HEK293 (cell line): Measurements from ENCODE around the gene PUDP.

ENCODE experiments used
- CTCF ChIA-PET: fragments of 350-600 bp; formaldehyde crosslinking; extraction: SDS; loops from one replicate; lab custom pipeline; 2021; ENCODE audit warnings: antibody characterized with exemption; lab: Yijun Ruan, JAX
- POLR2A ChIA-PET: fragments of 300-600 bp; formaldehyde crosslinking; extraction: SDS; loops from one replicate; lab custom pipeline; 2020; ENCODE audit warnings: antibody characterized with exemption, inconsistent platforms; lab: Yijun Ruan, JAX
- H3K27ac ChIP-seq: fragments of 200-500 bp; sonication (Bioruptor generic); 2 replicates; pipeline ENCODE4 v1.5.1; 2014; ENCODE audit warnings: low read depth, low read length, control low read depth, inconsistent platforms; ENCODE audit errors: extremely low read depth
- H3K36me3 ChIP-seq, 2 experiments: fragments of 200-500 bp in 1 of 2; sonication (Bioruptor generic) in 1 of 2; 1 replicate in 1 of 2; 2 replicates in 1 of 2; pipeline ENCODE4 v1.5.1; 2014 to 2017; ENCODE audit warnings: inconsistent platforms in 2 of 2, low read length in 2 of 2; ENCODE audit not compliant: control insufficient read depth in 2 of 2, insufficient read depth in 1 of 2
- H3K4me1 ChIP-seq: fragments of 200-500 bp; sonication (Bioruptor generic); 2 replicates; pipeline ENCODE4 v1.5.1; 2014; ENCODE audit warnings: mild to moderate bottlenecking, low read length, inconsistent platforms; ENCODE audit not compliant: control insufficient read depth, insufficient read depth
- H3K4me3 ChIP-seq: 2 replicates; pipeline ENCODE4 v1.5.1; 2011; ENCODE audit warnings: low read depth, mild to moderate bottlenecking, control low read depth, low read length, moderate library complexity
- H3K9me3 ChIP-seq: fragments of 200-500 bp; sonication (Bioruptor generic); 2 replicates; pipeline ENCODE4 v1.5.1; 2014; ENCODE audit warnings: low read depth, low read length, inconsistent platforms; ENCODE audit not compliant: control insufficient read depth, insufficient read depth
- GLI4 ChIP-seq: fragments of 450-650 bp; formaldehyde crosslinking; IDR thresholded peaks from 2 replicates; pipeline ENCODE4 v1.5.1; 2016; ENCODE audit warnings: missing biosample characterization, missing genetic modification characterization
- MZF1 ChIP-seq: fragments of 450-650 bp; formaldehyde crosslinking; IDR thresholded peaks from 2 replicates; pipeline ENCODE4 v1.5.1; 2017; ENCODE audit warnings: missing biosample characterization, missing genetic modification characterization, borderline replicate concordance
- REPIN1 ChIP-seq: fragments of 450-650 bp; formaldehyde crosslinking; IDR thresholded peaks from 2 replicates; pipeline ENCODE4 v1.5.1; 2017; ENCODE audit warnings: missing biosample characterization, missing genetic modification characterization, low read depth
- ZBTB1 ChIP-seq: fragments of 450-650 bp; formaldehyde crosslinking; IDR thresholded peaks from 2 replicates; pipeline ENCODE4 v1.5.1; 2016; ENCODE audit warnings: missing biosample characterization, missing genetic modification characterization
- ZFP41 ChIP-seq: fragments of 450-650 bp; formaldehyde crosslinking; IDR thresholded peaks from 2 replicates; pipeline ENCODE4 v1.5.1; 2016; ENCODE audit warnings: missing biosample characterization, missing genetic modification characterization, borderline replicate concordance
- ZFP69B ChIP-seq: fragments of 450-650 bp; formaldehyde crosslinking; IDR thresholded peaks from 2 replicates; pipeline ENCODE4 v1.5.1; 2016; ENCODE audit warnings: missing biosample characterization, missing genetic modification characterization
- ZNF146 ChIP-seq: fragments of 450-650 bp; formaldehyde crosslinking; IDR thresholded peaks from 2 replicates; pipeline ENCODE4 v1.5.1; 2016; ENCODE audit warnings: missing biosample characterization, missing genetic modification characterization
- ZNF202 ChIP-seq: fragments of 450-650 bp; formaldehyde crosslinking; IDR thresholded peaks from 2 replicates; pipeline ENCODE4 v1.5.1; 2016; ENCODE audit warnings: missing biosample characterization, missing genetic modification characterization, borderline replicate concordance
- ZNF239 ChIP-seq: fragments of 450-650 bp; formaldehyde crosslinking; IDR thresholded peaks from 2 replicates; pipeline ENCODE4 v1.5.1; 2016; ENCODE audit warnings: missing biosample characterization, missing genetic modification characterization
- ZNF335 ChIP-seq: fragments of 450-650 bp; formaldehyde crosslinking; conservative IDR thresholded peaks from 2 replicates; pipeline ENCODE4 v1.5.1; 2016; ENCODE audit warnings: missing biosample characterization, missing genetic modification characterization
- ZNF585B ChIP-seq: fragments of 450-650 bp; formaldehyde crosslinking; IDR thresholded peaks from 2 replicates; pipeline ENCODE4 v1.5.1; 2016; ENCODE audit warnings: missing biosample characterization, missing genetic modification characterization
- ZNF600 ChIP-seq: fragments of 450-650 bp; formaldehyde crosslinking; IDR thresholded peaks from 2 replicates; pipeline ENCODE4 v1.5.1; 2016; ENCODE audit warnings: missing biosample characterization, missing genetic modification characterization
- ZNF658 ChIP-seq: fragments of 450-650 bp; formaldehyde crosslinking; IDR thresholded peaks from 2 replicates; pipeline ENCODE4; 2016; ENCODE audit warnings: missing biosample characterization, missing genetic modification characterization
- ZNF660 ChIP-seq: fragments of 450-650 bp; IDR thresholded peaks from 2 replicates; pipeline ENCODE4 v1.5.1; 2018; ENCODE audit warnings: missing biosample characterization, mild to moderate bottlenecking, missing genetic modification characterization
- ZNF777 ChIP-seq: fragments of 450-650 bp; formaldehyde crosslinking; IDR thresholded peaks from 2 replicates; pipeline ENCODE4 v1.5.1; 2017; ENCODE audit warnings: missing biosample characterization, missing genetic modification characterization, borderline replicate concordance
- ZNF837 ChIP-seq: fragments of 450-650 bp; formaldehyde crosslinking; IDR thresholded peaks from 2 replicates; pipeline ENCODE4 v1.5.1; 2016; ENCODE audit warnings: missing biosample characterization, missing genetic modification characterization
- ZSCAN23 ChIP-seq: fragments of 450-650 bp; formaldehyde crosslinking; IDR thresholded peaks from 2 replicates; pipeline ENCODE4 v1.5.1; 2016; ENCODE audit warnings: missing biosample characterization, missing genetic modification characterization
- TF ChIP-seq, protein P1 (sequence below): fragments of 450-650 bp; formaldehyde crosslinking; IDR thresholded peaks from 2 replicates; pipeline ENCODE4 v1.5.1; 2016; ENCODE audit warnings: missing biosample characterization, missing genetic modification characterization
- TF ChIP-seq, protein P2 (sequence below): fragments of 450-650 bp; IDR thresholded peaks from 2 replicates; pipeline ENCODE4 v1.5.1; 2018; ENCODE audit warnings: missing biosample characterization, missing genetic modification characterization
- TF ChIP-seq, protein P3 (sequence below): fragments of 450-650 bp; formaldehyde crosslinking; IDR thresholded peaks from 2 replicates; pipeline ENCODE4 v1.5.1; 2016; ENCODE audit warnings: missing biosample characterization, missing genetic modification characterization
- TF ChIP-seq, protein P4 (sequence below): fragments of 450-650 bp; formaldehyde crosslinking; IDR thresholded peaks from 2 replicates; pipeline ENCODE4 v1.5.1; 2016; ENCODE audit warnings: missing biosample characterization, missing genetic modification characterization

The PUDP gene

DNA sequence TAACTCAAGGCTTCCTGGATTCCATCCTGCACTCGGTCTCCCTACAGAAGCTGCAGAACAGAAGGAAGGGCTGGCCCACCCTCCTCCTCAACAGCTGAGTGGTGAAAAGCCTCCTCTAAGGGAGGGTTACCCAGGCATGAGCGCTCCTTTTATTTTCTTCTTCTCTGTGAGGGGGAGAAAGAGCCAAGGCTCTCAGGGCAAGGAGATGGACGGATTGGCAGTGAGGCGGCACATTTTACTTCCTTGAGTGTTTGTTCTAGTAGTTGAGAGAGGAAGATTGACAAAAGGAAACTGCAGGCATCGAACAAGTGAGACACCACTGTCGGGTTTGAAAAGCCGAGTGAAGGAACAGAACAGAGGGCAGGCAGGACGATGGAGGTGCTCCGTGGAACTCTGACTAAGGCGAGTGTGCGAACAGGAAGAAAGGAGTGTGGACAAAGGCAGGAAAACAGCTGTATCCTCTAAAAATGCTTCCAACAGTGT, 38.9 kb downstream of the PUDP start:
- Histone ChIP-seq H3K27ac (no peak overlapping the region), H3K36me3 (peaks cover 0 to 9% of the 10 kb centered on the region in 2 experiments; a peak in 1 of 3 replicates), H3K4me1 (no peaks in the 10 kb centered on the region), H3K9me3 (no peaks in the 10 kb centered on the region), H3K4me3 (no peak overlapping the region)
- POLR2A ChIA-PET, result no interaction called here
- CTCF ChIA-PET, result no interaction called here
- TF ChIP-seq ZNF335 (tag by site-specific recombination) (no peak), ZNF777 (tag by site-specific recombination) (no peak), ZNF600 (tag by site-specific recombination) (no peak), ZSCAN23 (tag by site-specific recombination) (no peak), ZNF146 (no peak)

DNA sequence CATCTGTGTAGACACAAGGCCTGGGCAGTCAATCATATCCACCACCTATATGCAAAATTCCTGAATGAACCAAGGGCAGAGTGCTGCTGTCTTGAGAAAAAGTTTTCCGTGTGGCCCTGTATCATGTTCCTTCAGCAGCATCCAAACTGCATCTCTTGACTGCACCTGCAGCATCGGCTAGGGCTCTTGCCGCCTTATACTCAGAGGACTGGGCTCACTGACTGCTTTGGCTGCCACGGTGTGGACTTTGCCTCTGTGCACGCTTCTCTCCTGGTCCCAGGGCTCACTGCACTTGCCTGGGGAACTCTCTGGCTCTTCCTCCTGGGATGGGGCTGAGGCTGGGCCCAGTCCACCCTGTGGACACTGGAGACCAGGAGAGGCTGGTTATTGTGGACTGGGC, 39.9 kb downstream of the PUDP start:
- CTCF ChIA-PET, result no interaction called here
- Histone ChIP-seq H3K9me3 (no peaks in the 10 kb centered on the region), H3K4me3 (no peak overlapping the region), H3K27ac (no peak overlapping the region), H3K4me1 (no peaks in the 10 kb centered on the region), H3K36me3 (peaks cover 0 to 16% of the 10 kb centered on the region in 2 experiments; a peak in 1 of 3 replicates)
- POLR2A ChIA-PET, result no interaction called here
- TF ChIP-seq, protein P1, sequence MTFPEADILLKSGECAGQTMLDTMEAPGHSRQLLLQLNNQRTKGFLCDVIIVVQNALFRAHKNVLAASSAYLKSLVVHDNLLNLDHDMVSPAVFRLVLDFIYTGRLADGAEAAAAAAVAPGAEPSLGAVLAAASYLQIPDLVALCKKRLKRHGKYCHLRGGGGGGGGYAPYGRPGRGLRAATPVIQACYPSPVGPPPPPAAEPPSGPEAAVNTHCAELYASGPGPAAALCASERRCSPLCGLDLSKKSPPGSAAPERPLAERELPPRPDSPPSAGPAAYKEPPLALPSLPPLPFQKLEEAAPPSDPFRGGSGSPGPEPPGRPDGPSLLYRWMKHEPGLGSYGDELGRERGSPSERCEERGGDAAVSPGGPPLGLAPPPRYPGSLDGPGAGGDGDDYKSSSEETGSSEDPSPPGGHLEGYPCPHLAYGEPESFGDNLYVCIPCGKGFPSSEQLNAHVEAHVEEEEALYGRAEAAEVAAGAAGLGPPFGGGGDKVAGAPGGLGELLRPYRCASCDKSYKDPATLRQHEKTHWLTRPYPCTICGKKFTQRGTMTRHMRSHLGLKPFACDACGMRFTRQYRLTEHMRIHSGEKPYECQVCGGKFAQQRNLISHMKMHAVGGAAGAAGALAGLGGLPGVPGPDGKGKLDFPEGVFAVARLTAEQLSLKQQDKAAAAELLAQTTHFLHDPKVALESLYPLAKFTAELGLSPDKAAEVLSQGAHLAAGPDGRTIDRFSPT (tag by site-specific recombination), result no peak
- no peak for TF ChIP-seq ZNF239 (tag by site-specific recombination)
- no peak for TF ChIP-seq REPIN1 (tag by site-specific recombination)
- TF ChIP-seq, protein P2, sequence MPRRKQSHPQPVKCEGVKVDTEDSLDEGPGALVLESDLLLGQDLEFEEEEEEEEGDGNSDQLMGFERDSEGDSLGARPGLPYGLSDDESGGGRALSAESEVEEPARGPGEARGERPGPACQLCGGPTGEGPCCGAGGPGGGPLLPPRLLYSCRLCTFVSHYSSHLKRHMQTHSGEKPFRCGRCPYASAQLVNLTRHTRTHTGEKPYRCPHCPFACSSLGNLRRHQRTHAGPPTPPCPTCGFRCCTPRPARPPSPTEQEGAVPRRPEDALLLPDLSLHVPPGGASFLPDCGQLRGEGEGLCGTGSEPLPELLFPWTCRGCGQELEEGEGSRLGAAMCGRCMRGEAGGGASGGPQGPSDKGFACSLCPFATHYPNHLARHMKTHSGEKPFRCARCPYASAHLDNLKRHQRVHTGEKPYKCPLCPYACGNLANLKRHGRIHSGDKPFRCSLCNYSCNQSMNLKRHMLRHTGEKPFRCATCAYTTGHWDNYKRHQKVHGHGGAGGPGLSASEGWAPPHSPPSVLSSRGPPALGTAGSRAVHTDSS, result no peak
- TF ChIP-seq ZNF660 (tag by site-specific recombination), result no peak
- TF ChIP-seq ZFP69B (tag by site-specific recombination), result no peak
- no peak for TF ChIP-seq ZNF585B (tag by site-specific recombination)
- TF ChIP-seq GLI4 (tag by site-specific recombination), result no peak
- no peak for TF ChIP-seq MZF1 (tag by site-specific recombination)
- no peak for TF ChIP-seq ZNF335 (tag by site-specific recombination)
- no peak for TF ChIP-seq ZNF837 (tag by site-specific recombination)
- no peak for TF ChIP-seq ZFP41 (tag by site-specific recombination)
- TF ChIP-seq, protein P3, sequence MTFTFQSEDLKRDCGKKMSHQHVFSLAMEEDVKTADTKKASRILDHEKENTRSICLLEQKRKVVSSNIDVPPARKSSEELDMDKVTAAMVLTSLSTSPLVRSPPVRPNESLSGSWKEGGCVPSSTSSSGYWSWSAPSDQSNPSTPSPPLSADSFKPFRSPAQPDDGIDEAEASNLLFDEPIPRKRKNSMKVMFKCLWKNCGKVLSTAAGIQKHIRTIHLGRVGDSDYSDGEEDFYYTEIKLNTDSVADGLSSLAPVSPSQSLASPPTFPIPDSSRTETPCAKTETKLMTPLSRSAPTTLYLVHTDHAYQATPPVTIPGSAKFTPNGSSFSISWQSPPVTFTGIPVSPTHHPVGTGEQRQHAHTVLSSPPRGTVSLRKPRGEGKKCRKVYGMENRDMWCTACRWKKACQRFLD (tag by site-specific recombination), result no peak
- TF ChIP-seq, protein P4, sequence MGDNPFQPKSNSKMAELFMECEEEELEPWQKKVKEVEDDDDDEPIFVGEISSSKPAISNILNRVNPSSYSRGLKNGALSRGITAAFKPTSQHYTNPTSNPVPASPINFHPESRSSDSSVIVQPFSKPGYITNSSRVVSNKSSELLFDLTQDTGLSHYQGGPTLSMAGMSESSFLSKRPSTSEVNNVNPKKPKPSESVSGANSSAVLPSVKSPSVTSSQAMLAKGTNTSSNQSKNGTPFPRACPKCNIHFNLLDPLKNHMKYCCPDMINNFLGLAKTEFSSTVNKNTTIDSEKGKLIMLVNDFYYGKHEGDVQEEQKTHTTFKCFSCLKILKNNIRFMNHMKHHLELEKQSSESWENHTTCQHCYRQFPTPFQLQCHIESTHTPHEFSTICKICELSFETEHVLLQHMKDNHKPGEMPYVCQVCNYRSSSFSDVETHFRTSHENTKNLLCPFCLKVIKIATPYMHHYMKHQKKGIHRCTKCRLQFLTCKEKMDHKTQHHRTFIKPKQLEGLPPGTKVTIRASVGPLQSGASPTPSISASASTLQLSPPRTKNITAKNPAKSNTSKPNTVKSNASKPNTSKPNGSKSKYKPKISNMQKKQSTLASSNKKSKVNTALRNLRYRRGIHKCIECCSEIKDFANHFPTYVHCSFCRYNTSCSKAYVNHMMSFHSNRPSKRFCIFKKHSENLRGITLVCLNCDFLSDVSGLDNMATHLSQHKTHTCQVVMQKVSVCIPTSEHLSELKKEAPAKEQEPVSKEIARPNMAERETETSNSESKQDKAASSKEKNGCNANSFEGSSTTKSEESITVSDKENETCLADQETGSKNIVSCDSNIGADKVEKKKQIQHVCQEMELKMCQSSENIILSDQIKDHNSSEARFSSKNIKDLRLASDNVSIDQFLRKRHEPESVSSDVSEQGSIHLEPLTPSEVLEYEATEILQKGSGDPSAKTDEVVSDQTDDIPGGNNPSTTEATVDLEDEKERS, result no peak
- no peak for TF ChIP-seq ZBTB1 (tag by site-specific recombination)
- TF ChIP-seq ZNF202 (tag by site-specific recombination), result no peak
- TF ChIP-seq ZNF658 (tag by site-specific recombination), result no peak
